ENCODE data around the gene KCNJ2.

DNA sequence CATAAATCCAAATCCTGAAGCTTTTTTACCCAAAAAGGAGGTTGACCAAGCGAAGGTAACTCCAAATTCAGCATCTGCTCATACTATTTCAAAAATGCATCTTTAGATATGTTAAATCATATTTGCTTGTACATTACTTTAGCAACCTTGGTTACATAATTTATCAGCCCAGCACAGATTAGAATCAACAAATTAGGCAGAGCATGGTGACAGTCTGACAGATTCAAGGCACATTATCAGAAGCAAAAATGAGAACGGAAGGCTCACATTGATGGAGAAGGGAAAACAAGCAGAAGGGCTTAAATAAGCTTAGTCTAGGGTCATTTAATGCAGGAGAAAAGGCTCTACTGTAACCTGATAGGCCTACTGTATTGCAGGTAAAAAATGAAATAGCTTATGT lies 3.9 kb upstream of the KCNJ2 start:
- TF ChIP-seq CTCF (optimal IDR thresholded peaks at IDR 0.05 in 1 of 3, IDR thresholded peaks at IDR 0.05 in 1 of 3, conservative IDR thresholded peaks at IDR 0.05 in 1 of 3; ENCODE audit: extremely low read depth in 1 of 3, insufficient read depth in 2 of 3, low read length in 3 of 3) = no peak
- TF ChIP-seq EZH2 (IDR thresholded peaks at IDR 0.05; ENCODE audit: low read length) = no peak
